C4-2B (cell line): Measurements from ENCODE around the gene CCDC201.

ENCODE experiments used
- H3K27ac ChIP-seq: fragments of 450-650 bp; 2 replicates; pipeline ENCODE4 v1.5.1; 2017
- ZFX ChIP-seq: fragments of 450-650 bp; IDR thresholded peaks from 2 replicates; pipeline ENCODE4 v1.6.1; 2017
- TF ChIP-seq, protein P1 (sequence below): fragments of 450-650 bp; conservative IDR thresholded peaks from 2 replicates; pipeline ENCODE4 v1.5.1; 2017; ENCODE audit warnings: mild to moderate bottlenecking

The CCDC201 gene, protein sequence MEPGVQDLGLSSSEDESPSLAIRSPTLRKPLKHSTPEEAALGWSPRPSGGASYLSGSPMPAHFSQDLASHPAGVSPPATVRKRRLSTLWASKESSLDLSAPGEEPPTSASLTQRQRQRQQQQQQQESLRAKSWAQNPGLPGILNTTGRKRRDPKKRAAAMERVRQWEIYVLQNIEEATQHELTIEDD

DNA sequence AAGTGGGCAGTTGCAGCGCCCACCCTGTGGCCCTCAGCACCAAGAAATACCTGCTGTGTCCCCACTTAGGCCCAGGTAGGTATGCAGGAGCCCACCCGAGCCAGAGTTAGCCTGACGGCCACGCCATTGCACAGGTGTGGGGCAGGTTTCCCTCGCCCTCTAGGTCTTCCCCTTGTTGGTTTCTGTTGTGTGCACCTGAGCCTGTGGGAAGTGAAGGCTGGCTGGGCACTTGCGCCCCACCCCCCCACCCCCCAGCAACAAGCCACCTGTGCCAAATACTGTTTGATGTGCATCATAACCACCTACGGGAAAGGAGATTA lies at the start of gene CCDC201:
TSS of gene CCDC201 (minus strand) at position 48 of the 320 bp plus-strand sequence. CDS start 75 bp downstream, outside the sequence.
- no peak within 1 kb of the TSS for H3K27ac ChIP-seq
- no peak for TF ChIP-seq ZFX

DNA sequence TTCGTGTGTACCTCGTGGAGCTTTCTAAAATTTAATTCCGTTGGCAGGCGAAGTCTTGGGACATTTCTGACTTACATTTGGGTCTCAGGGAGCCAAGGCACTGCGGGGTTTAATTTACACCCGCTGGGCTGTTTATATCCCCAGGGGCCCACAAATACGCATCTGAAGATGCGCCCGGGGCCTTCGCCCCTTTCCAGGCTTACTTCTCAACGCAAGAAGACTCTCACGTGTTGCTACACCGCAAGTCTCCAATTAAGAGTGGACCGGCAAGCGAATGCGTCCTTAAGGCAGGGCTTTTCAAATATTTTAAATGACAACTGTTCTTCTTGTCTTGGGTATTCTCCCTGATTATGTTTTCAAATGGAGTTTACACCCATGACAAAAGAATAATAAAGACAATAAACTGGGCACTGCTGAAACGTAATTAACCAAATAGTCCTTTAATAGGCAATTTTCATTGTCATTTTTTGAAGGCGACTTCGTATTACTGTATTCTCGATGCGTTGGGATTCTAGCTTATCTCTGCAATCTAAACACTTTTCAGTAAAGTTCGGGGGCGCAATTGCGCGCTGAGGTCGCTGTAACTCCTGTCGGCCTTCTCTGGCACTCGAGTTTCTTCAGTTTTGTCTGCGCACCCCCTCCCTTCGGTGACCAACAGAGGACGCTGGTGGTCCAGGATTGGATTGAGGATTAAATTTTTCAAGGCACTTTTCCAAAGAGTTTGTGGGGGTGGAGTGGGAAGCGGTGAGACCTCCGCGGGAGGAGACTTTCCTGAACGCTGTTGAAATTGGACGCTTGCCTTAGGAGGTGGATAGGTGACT lies 49.0 kb upstream of the CCDC201 start:
- no peak overlapping the region for H3K27ac ChIP-seq
- TF ChIP-seq, protein P1, sequence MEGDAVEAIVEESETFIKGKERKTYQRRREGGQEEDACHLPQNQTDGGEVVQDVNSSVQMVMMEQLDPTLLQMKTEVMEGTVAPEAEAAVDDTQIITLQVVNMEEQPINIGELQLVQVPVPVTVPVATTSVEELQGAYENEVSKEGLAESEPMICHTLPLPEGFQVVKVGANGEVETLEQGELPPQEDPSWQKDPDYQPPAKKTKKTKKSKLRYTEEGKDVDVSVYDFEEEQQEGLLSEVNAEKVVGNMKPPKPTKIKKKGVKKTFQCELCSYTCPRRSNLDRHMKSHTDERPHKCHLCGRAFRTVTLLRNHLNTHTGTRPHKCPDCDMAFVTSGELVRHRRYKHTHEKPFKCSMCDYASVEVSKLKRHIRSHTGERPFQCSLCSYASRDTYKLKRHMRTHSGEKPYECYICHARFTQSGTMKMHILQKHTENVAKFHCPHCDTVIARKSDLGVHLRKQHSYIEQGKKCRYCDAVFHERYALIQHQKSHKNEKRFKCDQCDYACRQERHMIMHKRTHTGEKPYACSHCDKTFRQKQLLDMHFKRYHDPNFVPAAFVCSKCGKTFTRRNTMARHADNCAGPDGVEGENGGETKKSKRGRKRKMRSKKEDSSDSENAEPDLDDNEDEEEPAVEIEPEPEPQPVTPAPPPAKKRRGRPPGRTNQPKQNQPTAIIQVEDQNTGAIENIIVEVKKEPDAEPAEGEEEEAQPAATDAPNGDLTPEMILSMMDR, result peak; percentile 71
- TF ChIP-seq ZFX, result no peak

DNA sequence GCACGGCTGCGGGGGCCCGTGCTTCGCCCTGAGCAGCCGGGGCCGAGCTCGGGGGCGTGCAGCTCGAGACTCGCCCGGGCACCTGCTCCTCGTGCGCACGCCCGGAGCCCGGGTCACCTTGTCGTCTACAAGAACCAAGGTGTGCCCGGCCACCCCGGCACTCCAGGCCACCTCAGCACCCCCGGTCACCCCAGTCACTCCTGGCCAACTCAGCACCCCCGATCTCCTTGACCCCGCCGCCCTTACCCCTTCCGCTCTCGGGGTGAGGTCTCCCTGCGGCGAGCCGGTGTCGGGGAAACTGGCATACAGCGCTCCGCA lies 48.5 kb upstream of the CCDC201 start:
- H3K27ac ChIP-seq, result peak overlapping the region; percentile 40
- TF ChIP-seq, protein P1, result no peak
- TF ChIP-seq ZFX, result no peak

DNA sequence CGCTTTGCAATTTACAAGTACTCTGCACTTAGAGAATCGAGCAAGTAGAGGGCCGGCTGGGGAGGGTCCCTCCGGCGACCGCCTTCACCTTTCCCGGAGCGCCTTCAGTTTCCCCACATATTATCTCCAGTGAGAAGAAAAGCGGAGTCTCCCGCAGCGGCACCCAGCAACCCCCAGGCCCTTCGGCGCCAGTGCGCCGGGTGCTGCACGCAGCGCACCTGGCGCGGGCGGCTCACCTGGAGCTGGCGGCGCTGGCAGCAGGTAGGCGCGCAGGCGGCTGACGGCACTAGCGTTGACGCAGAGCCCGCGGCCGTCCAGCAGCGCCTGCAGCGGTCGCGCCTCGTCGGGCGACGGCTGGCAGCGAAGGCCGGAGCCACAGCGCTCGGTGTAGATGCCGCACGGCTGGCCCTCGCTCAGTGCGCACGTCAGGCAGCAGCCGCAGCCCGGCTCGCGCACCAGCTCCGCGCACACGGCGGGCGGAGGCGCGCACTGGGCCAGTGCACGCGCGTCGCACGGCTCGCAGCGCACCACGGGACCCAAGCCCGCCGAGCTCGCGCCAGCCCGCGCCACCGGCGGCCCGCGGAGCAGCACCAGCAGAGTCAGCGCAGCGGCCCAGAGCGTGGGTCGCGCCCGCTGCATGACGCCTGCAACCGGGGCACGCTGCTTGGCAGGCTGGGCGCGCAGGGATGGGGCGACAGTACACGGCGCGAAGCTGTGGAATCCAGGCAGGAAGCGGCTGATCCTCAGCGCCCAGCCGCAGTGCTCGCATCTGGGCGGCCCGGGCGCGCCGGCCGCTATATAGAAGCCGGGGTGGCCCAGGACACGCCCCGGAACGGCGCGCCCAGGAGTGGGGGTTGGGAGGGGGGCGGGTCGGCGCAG lies 47.9 kb upstream of the CCDC201 start, which contains the start of gene IGFBP3:
TSS of gene IGFBP3 (minus strand) at position 771 of the 879 bp plus-strand sequence. CDS start at position 639, 132 bp downstream.
- H3K27ac ChIP-seq, result peak within 1 kb of the TSS; percentile 40
- TF ChIP-seq, protein P1, result peak; percentile 2; the same call in 1 of the 2 replicates
- TF ChIP-seq ZFX, result 0 out of 2 replicates have a peak, but pooled peaks have one; percentile 23

DNA sequence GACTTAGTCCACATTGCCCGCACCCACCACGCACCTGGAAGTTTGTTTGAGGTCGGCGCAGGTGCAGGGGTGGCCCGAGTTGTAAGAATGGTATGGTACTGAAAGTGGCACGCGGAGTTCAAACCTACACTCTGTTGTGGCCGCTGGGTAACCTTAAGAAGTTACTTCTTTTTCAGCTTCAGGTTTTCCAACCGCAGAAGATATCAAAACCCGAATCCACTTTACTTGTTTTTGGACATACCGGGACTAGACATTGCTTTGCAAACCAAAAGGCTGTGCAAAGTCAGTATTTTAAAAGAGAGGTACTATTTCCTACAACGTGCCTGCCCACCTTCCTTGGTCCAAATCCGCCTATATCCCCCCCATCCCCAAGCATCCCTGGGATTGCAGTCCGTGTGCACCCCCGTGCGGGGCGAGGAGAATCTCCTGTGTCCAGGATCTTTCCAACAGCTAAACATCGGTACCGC lies 47.1 kb upstream of the CCDC201 start:
- no peak for TF ChIP-seq ZFX
- TF ChIP-seq, protein P1, result no peak
- peak overlapping the region; percentile 40; the same call in 1 of the 2 replicates for H3K27ac ChIP-seq

DNA sequence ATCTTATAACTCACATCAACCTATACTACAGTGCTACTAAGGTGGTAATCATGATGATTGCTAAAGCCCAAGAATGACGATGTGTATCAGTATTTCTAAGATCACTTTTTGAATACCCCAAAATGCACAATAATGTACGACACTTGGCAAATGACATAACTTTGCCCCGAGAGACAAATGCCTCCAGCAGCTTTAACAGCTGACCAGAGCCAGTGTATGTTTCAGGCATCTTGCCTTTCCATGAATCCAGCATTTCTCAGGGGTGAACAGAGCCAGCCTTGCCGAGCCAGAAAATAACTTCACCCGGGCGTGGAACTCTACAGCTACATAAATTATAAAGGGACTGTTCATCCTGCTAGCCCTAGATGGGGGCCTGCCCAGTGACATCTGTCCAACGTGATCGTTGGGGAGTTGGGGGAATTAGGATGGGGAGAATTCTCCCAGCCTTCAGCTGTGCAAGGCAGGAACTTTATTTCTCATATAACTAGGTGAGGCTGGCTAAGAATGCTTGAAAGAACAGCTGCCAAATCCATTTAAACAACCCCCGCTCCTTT lies 46.4 kb upstream of the CCDC201 start:
- TF ChIP-seq ZFX, result no peak
- TF ChIP-seq, protein P1, result no peak
- H3K27ac ChIP-seq, result no peak overlapping the region

DNA sequence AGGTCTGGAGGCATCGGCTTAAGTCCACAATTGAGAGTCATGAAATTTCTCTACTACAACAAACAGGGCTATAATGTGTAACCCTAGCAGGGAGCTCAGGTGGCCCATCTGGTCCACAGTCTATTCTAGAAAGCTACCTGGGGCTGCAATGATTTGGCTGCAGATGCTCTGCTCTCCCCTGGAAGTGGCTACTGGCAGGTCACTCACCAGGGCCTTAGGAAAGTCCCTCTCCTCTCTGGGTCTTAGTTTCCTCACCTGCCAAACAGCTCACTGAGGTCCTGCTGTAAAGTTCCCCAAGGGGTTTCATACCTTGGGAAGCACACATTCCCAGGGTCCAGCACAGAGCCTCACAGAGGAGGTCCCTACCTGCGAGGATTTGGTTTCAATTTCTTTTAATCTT lies 45.7 kb upstream of the CCDC201 start:
- TF ChIP-seq, protein P1, result no peak
- TF ChIP-seq ZFX, result no peak
- no peak overlapping the region for H3K27ac ChIP-seq
